ENCODE measurements around the gene NODAL.

The NODAL gene

GRCh38 chr10:70444744-70445143 is 3.3 kb upstream of the NODAL start:
- H3K27me3 ChIP-seq (ENCODE audit: low read depth, low read length): peaks cover 24% of the 10 kb centered on the region
- no peak overlapping the region for H3K27ac ChIP-seq (ENCODE audit: low read length)
- H3K36me3 ChIP-seq (ENCODE audit: control insufficient read depth in 1 of 2, insufficient read depth in 2 of 2, low read length in 2 of 2): no peaks in the 10 kb centered on the region
- peaks cover 0 to 50% of the 10 kb centered on the region in 2 donors for H3K4me1 ChIP-seq (ENCODE audit: control insufficient read depth in 1 of 2, insufficient read depth in 2 of 2, low read length in 2 of 2)
- H3K4me3 ChIP-seq (ENCODE audit: low read depth in 1 of 2, low read length in 2 of 2): no peak overlapping the region
- H3K9me3 ChIP-seq (ENCODE audit: control insufficient read depth in 1 of 2, low read length in 2 of 2): no peaks in the 10 kb centered on the region

- H3K9me3 ChIP-seq (ENCODE audit: control insufficient read depth in 1 of 2, low read length in 2 of 2): no peaks in the 10 kb centered on the region
- peaks cover 24% of the 10 kb centered on the region for H3K27me3 ChIP-seq (ENCODE audit: low read depth, low read length)
- peaks cover 0 to 39% of the 10 kb centered on the region in 2 donors for H3K4me1 ChIP-seq (ENCODE audit: control insufficient read depth in 1 of 2, insufficient read depth in 2 of 2, low read length in 2 of 2)
- no peaks in the 10 kb centered on the region for H3K36me3 ChIP-seq (ENCODE audit: control insufficient read depth in 1 of 2, insufficient read depth in 2 of 2, low read length in 2 of 2)
- no peak overlapping the region for H3K27ac ChIP-seq (ENCODE audit: low read length)
- H3K4me3 ChIP-seq (ENCODE audit: low read depth in 1 of 2, low read length in 2 of 2): no peak overlapping the region
These were observed 979 bp upstream of the NODAL start for GRCh38 chr10:70442332-70442988.

GRCh38 chr10:70441895-70442309 is 421 bp upstream of the NODAL start:
- no peaks in the 10 kb centered on the region for H3K36me3 ChIP-seq (ENCODE audit: control insufficient read depth in 1 of 2, insufficient read depth in 2 of 2, low read length in 2 of 2)
- H3K4me3 ChIP-seq (ENCODE audit: low read depth in 1 of 2, low read length in 2 of 2): no peak overlapping the region
- H3K27me3 ChIP-seq (ENCODE audit: low read depth, low read length): peaks cover 24% of the 10 kb centered on the region

GRCh38 chr10:70440296-70441160 is 953 bp downstream of the NODAL start:
- Histone ChIP-seq H3K9me3 (ENCODE audit: control insufficient read depth in 1 of 2, low read length in 2 of 2) (no peaks in the 10 kb centered on the region), H3K27ac (ENCODE audit: low read length) (no peak overlapping the region), H3K4me1 (ENCODE audit: control insufficient read depth in 1 of 2, insufficient read depth in 2 of 2, low read length in 2 of 2) (peaks cover 0 to 22% of the 10 kb centered on the region in 2 donors), H3K27me3 (ENCODE audit: low read depth, low read length) (peaks cover 24% of the 10 kb centered on the region), H3K4me3 (ENCODE audit: low read depth in 1 of 2, low read length in 2 of 2) (peak overlapping the region; percentile 31 to 55), H3K36me3 (ENCODE audit: control insufficient read depth in 1 of 2, insufficient read depth in 2 of 2, low read length in 2 of 2) (peaks cover 0 to 5% of the 10 kb centered on the region in 2 donors)

More at GRCh38 chr10:70441895-70442309, 421 bp upstream of the NODAL start:
- Histone ChIP-seq H3K27ac (ENCODE audit: low read length) (no peak overlapping the region), H3K9me3 (ENCODE audit: control insufficient read depth in 1 of 2, low read length in 2 of 2) (no peaks in the 10 kb centered on the region), H3K4me1 (ENCODE audit: control insufficient read depth in 1 of 2, insufficient read depth in 2 of 2, low read length in 2 of 2) (peaks cover 0 to 35% of the 10 kb centered on the region in 2 donors)

GRCh38 chr10:70437721-70438120 is 3.8 kb downstream of the NODAL start:
- Histone ChIP-seq H3K27me3 (ENCODE audit: low read depth, low read length) (peaks cover 22% of the 10 kb centered on the region), H3K27ac (ENCODE audit: low read length) (no peak overlapping the region), H3K4me1 (ENCODE audit: control insufficient read depth in 1 of 2, insufficient read depth in 2 of 2, low read length in 2 of 2) (peaks cover 0 to 21% of the 10 kb centered on the region in 2 donors), H3K36me3 (ENCODE audit: control insufficient read depth in 1 of 2, insufficient read depth in 2 of 2, low read length in 2 of 2) (peaks cover 0 to 9% of the 10 kb centered on the region in 2 donors), H3K9me3 (ENCODE audit: control insufficient read depth in 1 of 2, low read length in 2 of 2) (no peaks in the 10 kb centered on the region), H3K4me3 (ENCODE audit: low read depth in 1 of 2, low read length in 2 of 2) (no peak overlapping the region)

GRCh38 chr10:70435241-70436085 is 6.0 kb downstream of the NODAL start:
- H3K27me3 ChIP-seq (ENCODE audit: low read depth, low read length): no peaks in the 10 kb centered on the region
- peaks cover 0 to 9% of the 10 kb centered on the region in 2 donors for H3K36me3 ChIP-seq (ENCODE audit: control insufficient read depth in 1 of 2, insufficient read depth in 2 of 2, low read length in 2 of 2)
- no peak overlapping the region for H3K4me3 ChIP-seq (ENCODE audit: low read depth in 1 of 2, low read length in 2 of 2)
- no peaks in the 10 kb centered on the region for H3K9me3 ChIP-seq (ENCODE audit: control insufficient read depth in 1 of 2, low read length in 2 of 2)
- peaks cover 17 to 22% of the 10 kb centered on the region in 2 donors for H3K4me1 ChIP-seq (ENCODE audit: control insufficient read depth in 1 of 2, insufficient read depth in 2 of 2, low read length in 2 of 2)
- H3K27ac ChIP-seq (ENCODE audit: low read length): no peak overlapping the region

GRCh38 chr10:70433581-70434280 is 7.8 kb downstream of the NODAL start:
- peaks cover 0 to 9% of the 10 kb centered on the region in 2 donors for H3K36me3 ChIP-seq (ENCODE audit: control insufficient read depth in 1 of 2, insufficient read depth in 2 of 2, low read length in 2 of 2)
- peaks cover 22 to 28% of the 10 kb centered on the region in 2 donors for H3K4me1 ChIP-seq (ENCODE audit: control insufficient read depth in 1 of 2, insufficient read depth in 2 of 2, low read length in 2 of 2)
- H3K27me3 ChIP-seq (ENCODE audit: low read depth, low read length): no peaks in the 10 kb centered on the region
- no peak overlapping the region for H3K4me3 ChIP-seq (ENCODE audit: low read depth in 1 of 2, low read length in 2 of 2)
- no peak overlapping the region for H3K27ac ChIP-seq (ENCODE audit: low read length)
- H3K9me3 ChIP-seq (ENCODE audit: control insufficient read depth in 1 of 2, low read length in 2 of 2): no peaks in the 10 kb centered on the region

- Histone ChIP-seq H3K9me3 (ENCODE audit: control insufficient read depth in 1 of 2, low read length in 2 of 2) (no peaks in the 10 kb centered on the region), H3K27me3 (ENCODE audit: low read depth, low read length) (no peaks in the 10 kb centered on the region), H3K4me3 (ENCODE audit: low read depth in 1 of 2, low read length in 2 of 2) (no peak overlapping the region), H3K27ac (ENCODE audit: low read length) (no peak overlapping the region), H3K36me3 (ENCODE audit: control insufficient read depth in 1 of 2, insufficient read depth in 2 of 2, low read length in 2 of 2) (peaks cover under 1 to 9% of the 10 kb centered on the region in 2 donors), H3K4me1 (ENCODE audit: control insufficient read depth in 1 of 2, insufficient read depth in 2 of 2, low read length in 2 of 2) (peaks cover 22 to 28% of the 10 kb centered on the region in 2 donors)
These were observed 8.8 kb downstream of the NODAL start for GRCh38 chr10:70432561-70433263.

GRCh38 chr10:70432101-70432500 is 9.4 kb downstream of the NODAL start:
- peaks cover 5 to 9% of the 10 kb centered on the region in 2 donors for H3K36me3 ChIP-seq (ENCODE audit: control insufficient read depth in 1 of 2, insufficient read depth in 2 of 2, low read length in 2 of 2)
- H3K9me3 ChIP-seq (ENCODE audit: control insufficient read depth in 1 of 2, low read length in 2 of 2): no peaks in the 10 kb centered on the region
- no peaks in the 10 kb centered on the region for H3K27me3 ChIP-seq (ENCODE audit: low read depth, low read length)
- no peak overlapping the region for H3K27ac ChIP-seq (ENCODE audit: low read length)
- H3K4me3 ChIP-seq (ENCODE audit: low read depth in 1 of 2, low read length in 2 of 2): no peak overlapping the region
- H3K4me1 ChIP-seq (ENCODE audit: control insufficient read depth in 1 of 2, insufficient read depth in 2 of 2, low read length in 2 of 2): peaks cover 22 to 33% of the 10 kb centered on the region in 2 donors

Measured in muscle layer of duodenum (tissue), 2 donors.